ENCODE data around the gene SPINK14.

SPINK14 gene

DNA sequence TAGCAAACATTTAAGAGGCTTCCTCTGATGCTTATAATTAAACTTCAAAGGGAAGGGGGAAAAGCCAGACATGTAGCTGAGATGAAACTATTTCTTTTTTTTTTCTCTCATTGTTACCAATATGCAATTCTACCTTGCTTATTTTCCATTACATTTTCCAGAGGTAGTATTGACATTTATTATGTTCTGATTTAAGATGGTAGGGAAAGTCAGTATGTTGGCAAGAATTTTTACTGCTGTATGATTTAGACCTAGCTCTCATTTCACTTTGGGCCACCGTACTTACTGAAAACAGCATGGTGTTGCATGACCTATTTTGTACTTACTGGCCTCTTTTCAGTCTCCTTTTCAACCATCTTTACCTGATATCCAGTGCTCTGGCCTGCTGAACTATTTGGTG is 24.9 kb downstream of the SPINK14 start:
- FAIRE-seq (no peak), DNase-seq (ENCODE audit: insufficient read length, low spot score) (no peak)

DNA sequence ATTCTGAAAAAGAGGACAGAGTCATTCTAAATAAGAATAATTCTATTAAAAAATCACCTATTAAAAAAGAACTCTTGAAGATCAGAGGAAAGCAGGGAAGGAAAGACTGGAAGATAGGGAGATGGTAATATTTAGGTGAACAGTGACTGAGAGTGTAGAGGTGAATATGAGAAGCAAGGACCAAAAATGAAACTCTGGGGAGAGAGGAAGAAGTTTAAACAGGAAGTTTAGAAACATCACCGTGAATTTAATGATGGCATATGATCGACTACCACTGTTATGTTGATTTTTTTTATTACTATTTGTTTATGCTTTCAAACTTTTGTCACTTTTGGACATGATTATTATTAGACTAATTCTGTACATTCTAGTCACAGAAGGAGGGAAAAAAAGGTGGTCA is 32.8 kb downstream of the SPINK14 start:
- DNase-seq (ENCODE audit: insufficient read length, low spot score) (no peak), FAIRE-seq (no peak)

DNA sequence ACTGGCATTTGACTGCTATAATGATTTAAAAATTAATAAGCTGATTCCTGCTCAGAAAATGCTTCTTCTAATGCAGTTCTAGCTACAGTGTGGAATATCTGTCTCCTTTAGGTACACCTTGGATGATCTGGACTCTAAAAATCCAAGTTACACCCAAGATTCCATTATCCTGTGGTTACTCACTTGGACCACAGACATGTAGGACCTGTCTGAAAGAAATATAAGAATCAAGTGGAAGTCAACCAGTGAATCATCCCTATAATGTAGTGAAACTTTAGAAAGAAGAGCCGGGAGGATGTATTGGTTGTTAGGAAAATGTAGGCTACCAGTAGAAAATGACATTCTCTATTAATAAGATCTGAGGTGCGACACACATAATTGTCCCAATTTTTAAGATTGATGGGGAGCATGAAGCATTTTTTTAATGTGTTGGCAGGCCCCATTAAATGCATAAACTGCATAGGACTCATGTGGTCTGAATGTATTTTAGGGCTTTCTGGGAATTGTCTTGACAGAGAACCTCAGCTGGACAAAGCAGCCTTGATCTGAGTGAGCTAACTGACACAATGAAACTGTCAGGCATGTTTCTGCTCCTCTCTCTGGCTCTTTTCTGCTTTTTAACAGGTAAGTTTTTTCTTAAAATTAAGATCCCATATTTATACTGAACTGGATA is 34.3 kb downstream of the SPINK14 start, which contains the start of gene SPINK6:
TSS of gene SPINK6 (plus strand) at position 512 of the 673 bp plus-strand sequence. CDS start at position 567, 55 bp downstream.
- DNase-seq (ENCODE audit: insufficient read length, low spot score) = no peak
- no peak for FAIRE-seq

GRCh38 chr5:148205044-148205806 is 36.9 kb downstream of the SPINK14 start:
- no peak for FAIRE-seq
- no peak for DNase-seq (ENCODE audit: insufficient read length, low spot score)

GRCh38 chr5:148205865-148206264 is 37.5 kb downstream of the SPINK14 start:
- DNase-seq (ENCODE audit: insufficient read length, low spot score) = no peak
- FAIRE-seq = no peak

DNA sequence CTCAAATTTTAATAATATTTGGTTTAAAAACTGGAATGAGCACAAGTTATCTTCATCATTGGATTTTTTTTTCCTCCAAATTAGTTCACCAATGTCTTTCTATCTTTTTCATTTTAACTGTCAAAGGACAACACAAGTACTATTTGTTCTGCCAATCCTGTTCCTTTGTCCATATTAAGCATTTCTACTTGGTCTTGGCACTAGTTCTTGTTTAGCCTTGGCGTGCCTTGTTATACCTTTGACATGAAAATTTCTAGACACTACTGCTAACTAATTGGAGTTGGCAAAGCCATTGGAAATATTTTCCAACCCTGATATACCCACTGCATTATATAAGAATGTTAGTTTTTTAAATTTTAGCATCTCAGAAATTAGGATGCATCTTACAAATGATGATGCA is 38.3 kb downstream of the SPINK14 start:
- FAIRE-seq = no peak
- no peak for DNase-seq (ENCODE audit: insufficient read length, low spot score)

- no peak for FAIRE-seq
Measured at GRCh38 chr5:148208226-148208625, 39.9 kb downstream of the SPINK14 start.

DNA sequence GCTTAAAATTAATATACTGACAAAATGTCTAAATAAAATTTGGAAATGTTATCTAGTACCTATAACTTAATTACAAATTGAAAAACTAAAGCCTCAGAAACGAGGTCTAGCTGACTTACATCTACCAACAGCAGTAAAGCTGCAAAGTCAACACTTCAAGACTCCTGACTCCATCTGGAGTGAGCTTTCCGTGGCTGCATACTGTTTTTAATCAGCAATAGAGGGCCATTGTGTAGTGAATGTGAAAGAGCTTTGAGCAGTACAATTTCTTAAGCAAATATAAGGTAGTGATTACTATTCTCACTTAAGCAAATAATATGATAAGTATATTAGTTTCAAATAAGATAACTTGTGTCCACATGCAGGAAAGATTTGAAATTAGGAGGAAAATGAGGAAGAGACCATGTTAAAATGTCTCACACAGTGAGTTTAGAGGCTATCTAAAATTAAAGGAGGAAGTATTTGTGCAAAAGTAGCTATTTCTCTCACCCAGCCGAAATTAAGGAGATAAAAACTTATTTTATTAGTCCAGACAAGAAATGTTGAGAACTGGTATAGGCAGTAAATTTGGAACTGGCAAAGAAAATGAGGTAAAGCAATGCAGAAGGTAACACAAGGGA is 40.9 kb downstream of the SPINK14 start:
- no peak for FAIRE-seq
- no peak for DNase-seq (ENCODE audit: insufficient read length, low spot score)

More at GRCh38 chr5:148208226-148208625, 39.9 kb downstream of the SPINK14 start:
- DNase-seq (ENCODE audit: insufficient read length, low spot score) = no peak

- FAIRE-seq = no peak
Measured at GRCh38 chr5:148214665-148215185, 46.4 kb downstream of the SPINK14 start.

DNA sequence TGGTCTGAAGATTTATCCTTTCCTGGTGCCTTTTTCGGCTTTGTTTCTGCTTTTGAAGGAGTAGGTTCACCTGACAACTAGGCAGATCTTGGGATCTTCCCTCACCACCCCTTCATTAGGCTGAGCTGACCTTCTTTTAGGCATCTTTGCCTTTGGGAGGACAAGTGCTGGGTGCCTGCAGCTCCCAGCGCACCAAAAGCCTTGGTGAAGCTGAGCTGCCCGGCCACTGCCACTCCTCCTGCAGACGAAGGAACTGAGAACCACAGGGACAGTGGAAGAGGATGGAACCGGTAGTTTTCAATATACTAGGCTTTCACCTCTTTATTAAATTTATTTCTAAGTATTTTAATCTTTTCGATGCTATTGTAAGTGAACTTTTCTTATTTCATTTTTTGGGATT is 53.2 kb downstream of the SPINK14 start:
- FAIRE-seq (no peak), DNase-seq (ENCODE audit: insufficient read length, low spot score) (no peak)

More at GRCh38 chr5:148214665-148215185, 46.4 kb downstream of the SPINK14 start:
- no peak for DNase-seq (ENCODE audit: insufficient read length, low spot score)

DNA sequence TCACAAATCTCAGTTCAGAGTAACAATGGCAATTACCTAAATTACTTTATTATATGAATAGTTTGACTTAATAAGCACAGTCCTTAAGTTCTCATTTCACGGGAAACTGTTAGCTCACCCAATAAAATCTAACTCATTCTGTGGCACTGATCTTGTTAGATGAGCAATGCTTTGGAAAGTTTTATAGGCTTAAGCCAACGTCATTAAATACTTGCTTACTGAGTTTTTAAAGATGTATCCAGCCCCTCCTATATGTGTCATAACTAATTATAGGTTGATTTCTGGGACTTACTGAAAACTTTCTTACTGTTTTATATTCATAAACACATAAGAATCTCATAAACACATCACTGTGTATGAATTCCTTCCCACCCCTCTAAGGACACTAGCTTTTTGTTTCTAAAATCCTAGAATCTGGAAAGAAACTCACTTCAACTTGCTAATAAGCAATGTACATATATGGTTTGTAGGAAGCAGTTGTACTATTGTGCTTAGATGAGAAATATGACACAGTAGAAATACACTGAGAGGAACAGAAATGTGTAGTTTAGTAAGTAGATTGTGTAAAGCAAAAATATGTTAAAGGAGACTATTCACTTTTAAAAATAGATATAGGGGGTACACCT is 55.9 kb downstream of the SPINK14 start:
- FAIRE-seq (no peak), DNase-seq (ENCODE audit: insufficient read length, low spot score) (no peak)
